22Rv1 (cell line): ENCODE data around the gene RETN.

Source experiments
- CTCF ChIP-seq: fragments of 450-650 bp; IDR thresholded peaks from 2 replicates; pipeline ENCODE4 v1.5.1; 2017; ENCODE audit warnings: mild to moderate bottlenecking
- ZFX ChIP-seq: fragments of 450-650 bp; IDR thresholded peaks from 2 replicates; pipeline ENCODE4 v1.6.1; 2017; ENCODE audit warnings: antibody characterized with exemption, borderline replicate concordance

- TF ChIP-seq CTCF (no peak), ZFX (no peak)
Measured at GRCh38 chr19:7692417-7693088, 23.7 kb downstream of the RETN start.
